HAP-1 (cell line): ENCODE data around the gene COPZ2.

ENCODE experiments used
- DNase-seq, 2 experiments: peaks; one replicate each; pipeline ENCODE4 v3.0.0-alpha.2; 2016 to 2020; ENCODE audit warnings: low spot score in 2 of 2
- H3K27me3 ChIP-seq: fragments of 250-450 bp; sonication (Bioruptor Pico); 2 replicates; pipeline ENCODE4 v1.5.1; 2020; ENCODE audit warnings: low read depth, mild to moderate bottlenecking, moderate library complexity
- H3K36me3 ChIP-seq: fragments of 250-450 bp; sonication (Bioruptor Pico); replicated peaks from 2 replicates; pipeline ENCODE4 v1.5.1; 2020; ENCODE audit warnings: mild to moderate bottlenecking
- H3K4me1 ChIP-seq: fragments of 250-450 bp; sonication (Bioruptor Pico); 2 replicates; pipeline ENCODE4 v1.5.1; 2020; ENCODE audit warnings: mild to moderate bottlenecking
- H3K4me3 ChIP-seq: fragments of 250-450 bp; sonication (Bioruptor Pico); 2 replicates; pipeline ENCODE4 v1.5.1; 2020; ENCODE audit warnings: mild to moderate bottlenecking, moderate library complexity
- H3K9me3 ChIP-seq: fragments of 250-450 bp; sonication (Bioruptor Pico); 2 replicates; pipeline ENCODE4 v1.5.1; 2020; ENCODE audit warnings: mild to moderate bottlenecking, moderate library complexity
- in situ Hi-C: fragments of 300-500 bp; cut with MboI; formaldehyde crosslinking; loops from 3 replicates; pipeline ENCODE4 v1.14.3; 2020; ENCODE audit warnings: low sequenced_read_pairs, inconsistent platforms, mixed read lengths

Gene COPZ2

DNA sequence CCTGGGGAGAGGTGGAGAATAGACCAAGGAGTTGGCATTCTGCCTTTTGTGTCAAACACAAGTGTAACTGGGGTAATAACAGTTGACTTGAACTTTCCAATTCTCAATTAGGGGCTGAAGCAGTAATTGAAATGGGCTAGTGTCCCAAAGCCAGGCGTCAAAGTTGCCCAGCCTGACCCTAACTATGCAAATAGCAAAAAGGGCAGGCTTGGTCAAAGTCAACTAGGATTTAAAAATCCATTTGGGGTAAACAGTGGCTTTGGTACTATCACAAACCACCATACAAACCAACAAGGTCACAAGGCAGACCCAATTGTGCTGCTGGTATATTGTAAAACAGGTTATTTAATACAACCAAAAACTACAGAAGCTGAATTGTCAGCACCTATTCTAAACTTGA is 28.6 kb upstream of the COPZ2 start:
- DNase-seq, result no peak
- Histone ChIP-seq H3K27me3 (no peaks in the 10 kb centered on the region), H3K36me3 (peaks cover 73% of the 10 kb centered on the region), H3K9me3 (no peaks in the 10 kb centered on the region), H3K4me3 (no peak overlapping the region), H3K4me1 (peaks cover 8% of the 10 kb centered on the region)
- in situ Hi-C loops, result loop anchor here (5.0 kb wide), 1 partner anchor 39 kb away; no protein-coding TSS in a partner anchor

DNA sequence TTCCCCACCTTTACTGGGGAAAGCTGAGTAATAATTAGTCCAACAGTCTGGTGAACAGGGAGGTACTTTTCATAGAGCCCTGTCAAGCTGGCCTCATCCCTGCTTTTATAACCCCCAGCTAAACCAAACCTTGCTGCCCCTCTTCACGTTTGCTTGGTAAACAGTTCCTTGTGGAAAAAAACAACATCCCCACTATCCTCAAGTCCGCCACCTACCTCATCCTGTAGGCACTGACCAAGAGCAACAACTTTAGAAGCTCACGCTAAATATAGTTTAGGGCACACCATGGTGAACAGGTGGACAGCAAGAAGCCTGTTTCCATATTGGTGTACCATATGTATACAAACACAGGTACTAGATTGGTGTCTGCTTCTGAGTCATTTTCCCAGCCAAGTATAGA is 27.0 kb upstream of the COPZ2 start:
- Histone ChIP-seq H3K9me3 (no peaks in the 10 kb centered on the region), H3K27me3 (no peaks in the 10 kb centered on the region), H3K36me3 (peaks cover 69% of the 10 kb centered on the region), H3K4me3 (no peak overlapping the region), H3K4me1 (peaks cover 8% of the 10 kb centered on the region)
- in situ Hi-C loops, result loop anchor here (5.0 kb wide), 1 partner anchor 37 kb away; no protein-coding TSS in a partner anchor
- no peak for DNase-seq

DNA sequence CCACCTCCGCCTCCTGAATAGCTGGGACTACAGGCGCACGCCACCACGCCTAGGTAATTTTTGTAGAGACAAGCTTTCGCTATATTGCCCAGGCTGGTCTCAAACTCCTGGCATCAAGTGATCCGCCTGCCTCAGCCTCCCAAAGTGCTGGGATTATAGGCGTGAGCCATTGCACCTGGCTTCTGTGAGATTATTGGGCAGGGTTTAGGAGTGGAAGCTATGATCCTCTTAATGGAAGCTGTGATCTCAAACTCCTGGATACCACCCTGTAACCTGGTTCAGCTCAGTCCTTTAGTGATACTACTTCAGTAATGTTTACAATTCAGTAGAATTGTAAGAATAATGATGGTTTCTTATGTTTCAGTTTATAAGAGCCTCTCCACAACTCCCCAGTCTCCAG is 24.7 kb upstream of the COPZ2 start:
- H3K4me3 ChIP-seq, result no peak overlapping the region
- H3K27me3 ChIP-seq, result no peaks in the 10 kb centered on the region
- DNase-seq, result no peak
- H3K9me3 ChIP-seq, result no peaks in the 10 kb centered on the region
- in situ Hi-C loops, result no loop called here
- peaks cover 8% of the 10 kb centered on the region for H3K4me1 ChIP-seq
- H3K36me3 ChIP-seq, result peaks cover 82% of the 10 kb centered on the region

DNA sequence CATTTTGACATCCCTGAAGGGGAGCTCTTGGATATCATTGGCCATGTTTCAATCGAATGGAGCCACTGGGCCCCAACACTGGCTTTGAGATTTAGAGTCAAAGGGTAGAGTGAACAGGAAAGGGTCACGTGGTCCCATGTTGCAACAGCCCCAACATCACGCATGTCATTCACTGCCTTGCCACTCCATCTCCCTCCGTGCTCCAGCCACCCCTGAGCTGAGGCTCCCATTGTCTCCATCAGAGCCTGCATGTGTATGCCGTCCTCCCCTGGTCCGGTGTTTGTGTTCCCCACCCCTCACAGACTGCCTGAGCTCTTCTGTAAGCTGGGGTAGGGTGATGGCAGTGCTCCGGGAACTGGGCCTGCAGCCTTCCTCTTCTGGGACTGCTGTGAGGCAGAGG is 22.7 kb upstream of the COPZ2 start:
- Histone ChIP-seq H3K9me3 (no peaks in the 10 kb centered on the region), H3K36me3 (peaks cover 86% of the 10 kb centered on the region), H3K4me3 (no peak overlapping the region), H3K27me3 (no peaks in the 10 kb centered on the region), H3K4me1 (peaks cover 11% of the 10 kb centered on the region)
- in situ Hi-C loops, result no loop called here
- DNase-seq, result no peak

DNA sequence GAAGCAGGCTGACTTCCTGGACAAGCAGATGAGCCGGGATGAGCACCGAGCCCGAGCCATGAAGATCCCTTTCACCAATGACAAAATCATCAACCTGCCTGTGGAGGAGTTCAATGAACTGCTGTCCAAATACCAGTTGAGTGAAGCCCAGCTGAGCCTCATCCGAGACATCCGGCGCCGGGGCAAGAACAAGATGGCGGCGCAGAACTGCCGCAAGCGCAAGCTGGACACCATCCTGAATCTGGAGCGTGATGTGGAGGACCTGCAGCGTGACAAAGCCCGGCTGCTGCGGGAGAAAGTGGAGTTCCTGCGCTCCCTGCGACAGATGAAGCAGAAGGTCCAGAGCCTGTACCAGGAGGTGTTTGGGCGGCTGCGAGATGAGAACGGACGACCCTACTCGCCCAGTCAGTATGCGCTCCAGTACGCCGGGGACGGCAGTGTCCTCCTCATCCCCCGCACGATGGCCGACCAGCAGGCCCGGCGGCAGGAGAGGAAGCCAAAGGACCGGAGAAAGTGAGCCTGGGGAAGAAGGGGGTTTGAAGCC is 21.6 kb upstream of the COPZ2 start:
- peaks cover 78% of the 10 kb centered on the region for H3K36me3 ChIP-seq

DNA sequence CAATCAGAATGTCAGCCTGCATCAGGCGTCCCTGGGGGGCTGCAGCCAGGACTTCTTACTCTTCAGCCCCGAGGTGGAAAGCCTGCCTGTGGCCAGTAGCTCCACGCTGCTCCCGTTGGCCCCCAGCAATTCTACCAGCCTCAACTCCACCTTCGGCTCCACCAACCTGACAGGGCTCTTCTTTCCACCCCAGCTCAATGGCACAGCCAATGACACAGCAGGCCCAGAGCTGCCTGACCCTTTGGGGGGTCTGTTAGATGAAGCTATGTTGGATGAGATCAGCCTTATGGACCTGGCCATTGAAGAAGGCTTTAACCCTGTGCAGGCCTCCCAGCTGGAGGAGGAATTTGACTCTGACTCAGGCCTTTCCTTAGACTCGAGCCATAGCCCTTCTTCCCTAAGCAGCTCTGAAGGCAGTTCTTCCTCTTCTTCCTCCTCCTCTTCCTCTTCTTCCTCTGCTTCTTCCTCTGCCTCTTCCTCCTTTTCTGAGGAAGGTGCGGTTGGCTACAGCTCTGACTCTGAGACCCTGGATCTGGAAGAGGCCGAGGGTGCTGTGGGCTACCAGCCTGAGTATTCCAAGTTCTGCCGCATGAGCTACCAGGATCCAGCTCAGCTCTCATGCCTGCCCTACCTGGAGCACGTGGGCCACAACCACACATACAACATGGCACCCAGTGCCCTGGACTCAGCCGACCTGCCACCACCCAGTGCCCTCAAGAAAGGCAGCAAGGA is 21.0 kb upstream of the COPZ2 start:
- no peak for DNase-seq
- peaks cover 20% of the 10 kb centered on the region for H3K4me1 ChIP-seq
- no peaks in the 10 kb centered on the region for H3K9me3 ChIP-seq
- no peak overlapping the region for H3K4me3 ChIP-seq
- in situ Hi-C loops, result no loop called here
- H3K27me3 ChIP-seq, result no peaks in the 10 kb centered on the region
- H3K36me3 ChIP-seq, result peaks cover 78% of the 10 kb centered on the region

More for the DNA sequence above, 21.6 kb upstream of the COPZ2 start:
- Histone ChIP-seq H3K4me1 (peaks cover 17% of the 10 kb centered on the region), H3K4me3 (no peak overlapping the region), H3K9me3 (no peaks in the 10 kb centered on the region), H3K27me3 (no peaks in the 10 kb centered on the region)
- no peak for DNase-seq
- in situ Hi-C loops, result no loop called here

DNA sequence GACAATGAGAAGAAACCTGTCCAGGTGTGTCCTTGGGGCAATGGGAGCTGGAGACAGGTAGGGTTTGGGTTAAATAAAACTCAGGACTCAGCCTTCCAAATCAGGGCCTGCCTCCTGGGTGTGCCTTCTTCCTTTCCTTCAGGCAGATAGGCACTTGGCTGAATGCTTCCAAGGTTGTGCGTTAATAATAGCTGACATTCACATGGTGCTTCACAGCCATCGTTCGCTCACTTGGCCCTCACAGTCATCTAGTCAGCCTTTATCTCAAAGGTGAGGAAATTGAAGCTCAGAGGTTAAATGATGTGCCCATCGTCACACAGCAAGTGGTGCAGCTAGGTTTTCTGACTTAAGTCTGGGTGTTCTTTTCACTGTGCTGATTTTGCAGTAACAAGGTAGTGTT is 20.0 kb upstream of the COPZ2 start:
- H3K27me3 ChIP-seq, result no peaks in the 10 kb centered on the region
- DNase-seq, result no peak
- peaks cover 30% of the 10 kb centered on the region for H3K4me1 ChIP-seq
- peaks cover 74% of the 10 kb centered on the region for H3K36me3 ChIP-seq
- in situ Hi-C loops, result no loop called here
- H3K4me3 ChIP-seq, result no peak overlapping the region
- H3K9me3 ChIP-seq, result no peaks in the 10 kb centered on the region

DNA sequence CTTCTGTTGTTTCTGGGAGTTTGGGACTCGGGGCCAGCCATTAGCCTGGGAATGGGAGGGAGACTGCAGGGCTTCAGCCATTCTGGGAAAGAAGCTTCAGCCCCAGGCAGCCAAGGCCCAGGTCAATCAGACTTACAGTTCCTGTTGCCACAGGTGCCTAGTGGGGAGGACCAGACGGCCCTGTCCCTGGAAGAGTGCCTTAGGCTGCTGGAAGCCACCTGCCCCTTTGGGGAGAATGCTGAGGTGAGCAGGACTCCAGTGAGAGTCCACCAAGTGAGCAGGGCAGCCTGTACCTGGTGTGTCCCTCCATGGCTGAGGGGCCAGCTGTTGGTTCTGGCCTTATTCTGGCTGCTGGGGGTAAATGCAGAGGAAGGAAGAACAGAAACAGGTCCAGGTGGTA is 19.3 kb upstream of the COPZ2 start:
- H3K27me3 ChIP-seq, result no peaks in the 10 kb centered on the region
- peaks cover 36% of the 10 kb centered on the region for H3K4me1 ChIP-seq
- no peak overlapping the region for H3K4me3 ChIP-seq
- in situ Hi-C loops, result no loop called here
- H3K9me3 ChIP-seq, result no peaks in the 10 kb centered on the region
- DNase-seq, result no peak
- peaks cover 72% of the 10 kb centered on the region for H3K36me3 ChIP-seq

DNA sequence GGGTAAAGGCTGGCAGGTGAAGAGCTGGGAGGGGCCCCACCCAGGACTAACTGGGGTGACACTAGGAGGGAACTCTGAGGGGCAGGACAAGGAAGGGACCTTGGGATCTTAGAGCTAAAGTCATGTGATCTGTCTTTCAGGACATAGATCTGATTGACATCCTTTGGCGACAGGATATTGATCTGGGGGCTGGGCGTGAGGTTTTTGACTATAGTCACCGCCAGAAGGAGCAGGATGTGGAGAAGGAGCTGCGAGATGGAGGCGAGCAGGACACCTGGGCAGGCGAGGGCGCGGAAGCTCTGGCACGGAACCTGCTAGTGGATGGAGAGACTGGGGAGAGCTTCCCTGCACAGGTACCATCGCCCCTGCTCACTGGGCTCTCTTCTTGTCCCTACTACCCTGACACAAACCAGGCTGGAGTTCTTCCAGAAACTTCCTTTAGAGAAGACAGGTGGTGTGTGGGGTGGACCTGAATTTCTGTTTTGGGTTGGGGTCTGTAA is 18.7 kb upstream of the COPZ2 start:
- H3K36me3 ChIP-seq, result peaks cover 67% of the 10 kb centered on the region
- H3K4me3 ChIP-seq, result no peak overlapping the region
- no peak for DNase-seq
- peaks cover 41% of the 10 kb centered on the region for H3K4me1 ChIP-seq
- no peaks in the 10 kb centered on the region for H3K9me3 ChIP-seq
- in situ Hi-C loops, result no loop called here
- no peaks in the 10 kb centered on the region for H3K27me3 ChIP-seq

DNA sequence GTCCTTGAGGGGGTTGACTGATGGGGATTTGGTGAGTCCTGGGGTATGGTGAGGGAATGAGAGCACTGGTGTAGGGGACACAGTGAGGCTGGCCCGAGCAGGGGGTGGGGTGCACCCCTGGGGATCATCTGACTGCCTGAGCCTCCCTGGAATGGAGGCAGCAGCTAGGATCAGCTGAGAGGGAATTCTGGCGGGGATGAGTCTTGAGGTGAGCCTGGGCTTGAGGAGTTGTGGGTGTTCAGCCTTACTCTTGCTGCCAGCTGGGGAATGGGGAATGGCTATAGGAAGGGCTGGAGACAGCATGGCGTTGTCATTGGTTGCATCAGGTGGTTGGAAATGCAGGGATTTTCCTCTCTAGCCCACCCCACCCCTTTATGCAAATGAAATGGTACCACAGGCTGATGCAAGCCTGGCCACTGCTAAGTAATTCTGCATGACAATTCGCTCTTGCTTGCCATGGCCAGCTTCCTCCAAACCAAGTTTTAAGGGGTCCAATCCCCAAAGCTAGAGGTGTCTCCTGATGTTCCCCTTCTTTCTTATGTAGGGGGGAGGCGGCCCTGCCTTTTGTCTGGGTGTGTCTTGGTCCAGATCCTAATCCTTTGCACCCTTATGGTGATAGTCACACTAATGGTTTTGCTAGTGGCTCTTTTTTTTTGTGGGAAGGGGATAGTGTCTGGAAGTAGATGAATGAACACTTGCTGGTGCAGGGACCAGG is 18.1 kb upstream of the COPZ2 start:
- in situ Hi-C loops, result no loop called here
- Histone ChIP-seq H3K9me3 (no peaks in the 10 kb centered on the region), H3K27me3 (no peaks in the 10 kb centered on the region), H3K4me1 (peaks cover 46% of the 10 kb centered on the region), H3K4me3 (no peak overlapping the region), H3K36me3 (peaks cover 71% of the 10 kb centered on the region)
- peak; percentile 79 to 83 for DNase-seq

DNA sequence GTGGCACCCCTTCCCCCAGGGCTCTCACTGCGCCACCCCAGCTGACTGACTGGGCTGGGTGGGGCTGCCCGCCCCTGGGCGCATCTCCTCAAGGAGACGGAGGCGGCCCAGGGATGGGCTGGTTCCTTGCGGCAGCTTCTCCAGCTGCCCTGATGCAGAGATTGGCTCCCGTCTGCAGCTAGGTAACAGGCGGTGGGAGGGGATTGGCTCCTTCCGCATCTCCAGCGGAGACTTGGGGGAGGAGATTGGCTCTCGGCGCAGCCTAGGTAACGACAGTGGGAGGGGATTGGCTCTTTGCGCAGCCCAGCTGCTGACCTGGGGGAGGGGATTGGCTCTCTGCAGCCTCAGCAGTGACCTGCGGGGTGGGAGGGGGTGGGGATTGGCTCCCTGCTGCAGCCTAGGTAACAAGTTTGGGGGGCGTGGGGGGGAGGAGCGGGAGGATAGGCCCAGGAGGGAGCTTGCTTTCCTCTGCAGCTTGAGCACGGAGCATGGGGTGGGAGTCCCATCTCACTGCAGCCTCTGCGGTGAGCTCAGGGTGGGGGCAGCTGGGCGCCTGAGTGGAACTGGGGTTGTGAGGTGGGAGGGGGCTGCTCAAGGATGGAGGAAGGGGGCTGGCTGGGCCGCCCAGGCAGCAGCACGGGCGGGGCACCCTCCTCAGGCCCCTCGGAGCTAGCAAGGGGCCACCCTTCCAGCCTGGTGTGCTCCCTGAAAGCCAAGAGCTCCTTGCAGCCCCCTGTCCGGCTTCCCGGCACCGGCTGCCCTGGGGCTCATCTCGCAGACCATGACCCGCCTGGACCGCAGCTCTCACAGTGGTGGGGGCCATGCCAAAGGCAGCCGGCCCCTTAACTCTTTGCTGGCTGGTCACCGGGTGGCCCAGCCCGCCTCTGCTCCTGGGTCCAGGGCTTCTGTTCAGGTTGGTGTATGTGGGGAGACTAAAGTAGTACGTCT is 16.9 kb upstream of the COPZ2 start:
- H3K27me3 ChIP-seq, result no peaks in the 10 kb centered on the region
- H3K4me1 ChIP-seq, result peaks cover 55% of the 10 kb centered on the region
- peak in 1 of 2 experiments; percentile 39 for DNase-seq
- peaks cover 67% of the 10 kb centered on the region for H3K36me3 ChIP-seq
- no peak overlapping the region for H3K4me3 ChIP-seq
- H3K9me3 ChIP-seq, result no peaks in the 10 kb centered on the region
- in situ Hi-C loops, result no loop called here

DNA sequence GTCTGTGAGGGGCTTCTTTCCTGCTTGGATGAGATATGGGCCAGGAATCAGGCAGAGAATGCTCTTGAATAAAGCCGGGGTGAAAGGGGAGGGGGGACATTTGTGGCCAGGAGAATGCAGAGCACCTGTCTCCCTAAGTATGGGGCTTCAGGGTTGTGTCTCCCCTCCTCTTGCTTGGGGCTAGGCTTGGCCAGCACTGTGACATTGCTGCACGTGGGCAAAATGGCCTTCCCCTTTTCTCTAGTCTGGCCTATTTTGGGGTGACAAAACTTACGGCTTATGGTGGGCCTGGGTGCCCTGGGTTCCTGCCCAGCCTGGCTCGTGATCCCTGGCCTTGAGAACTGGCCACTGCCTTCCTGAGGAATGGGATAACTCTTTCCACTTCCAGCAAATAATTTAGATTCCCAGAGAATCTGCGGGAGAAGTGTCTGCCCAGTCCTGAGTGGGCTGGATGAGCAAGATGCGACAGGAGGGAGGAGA is 16.2 kb upstream of the COPZ2 start:
- Histone ChIP-seq H3K4me3 (no peak overlapping the region), H3K27me3 (no peaks in the 10 kb centered on the region), H3K9me3 (no peaks in the 10 kb centered on the region), H3K36me3 (peaks cover 60% of the 10 kb centered on the region), H3K4me1 (peaks cover 55% of the 10 kb centered on the region)
- no peak for DNase-seq
- in situ Hi-C loops, result no loop called here
